GM23338 (cell line): ENCODE results near the gene VRTN. TPM values are rescaled to one million over a fixed set of nuclear protein-coding genes. Genes with fewer than 3 reads are reported as not detected.

Source experiments
- ATAC-seq: fragments of 200-7000 bp; cut with Tn5 transposase; 3 replicates; pipeline ENCODE4 v1.9.1; 2020
- DNase-seq: peaks from one replicate; pipeline ENCODE4 v3.0.0-alpha.2; 2015; ENCODE audit warnings: low spot score
- H2AFZ ChIP-seq: fragments of 200-600 bp; sonication (generic); 2 replicates; pipeline ENCODE4 v1.8.0; 2016; ENCODE audit warnings: antibody characterized with exemption, mild to moderate bottlenecking, moderate library complexity
- H3F3A ChIP-seq: fragments of 200-600 bp; sonication (generic); replicated peaks from 2 replicates; pipeline ENCODE4 v1.8.0; 2017; ENCODE audit warnings: antibody characterized with exemption, mixed run types, low read depth
- H3K27ac ChIP-seq: fragments of 200-600 bp; sonication (generic); 2 replicates; pipeline ENCODE4 v1.6.1; 2016; ENCODE audit warnings: low read depth
- H3K27me3 ChIP-seq: fragments of 200-600 bp; sonication (generic); 2 replicates; pipeline ENCODE4 v1.8.0; 2016; ENCODE audit warnings: mild to moderate bottlenecking, mixed run types, moderate library complexity; ENCODE audit not compliant: insufficient read depth
- H3K36me3 ChIP-seq: fragments of 200-600 bp; sonication (generic); 2 replicates; pipeline ENCODE4 v1.8.0; 2016; ENCODE audit warnings: mild to moderate bottlenecking; ENCODE audit not compliant: insufficient read depth
- H3K4me1 ChIP-seq: fragments of 200-600 bp; sonication (generic); 2 replicates; pipeline ENCODE4 v1.8.0; 2016; ENCODE audit warnings: mild to moderate bottlenecking, moderate library complexity; ENCODE audit not compliant: insufficient read depth
- H3K4me2 ChIP-seq: fragments of 200-600 bp; sonication (generic); 2 replicates; pipeline ENCODE4 v1.7.1; 2017; ENCODE audit warnings: mixed run types
- H3K4me3 ChIP-seq: fragments of 200-600 bp; sonication (generic); 2 replicates; pipeline ENCODE4 v1.6.1; 2016; ENCODE audit warnings: mixed run types
- H3K79me2 ChIP-seq: fragments of 200-600 bp; sonication (generic); replicated peaks from 2 replicates; pipeline ENCODE4 v1.8.0; 2017; ENCODE audit warnings: mild to moderate bottlenecking; ENCODE audit not compliant: insufficient read depth
- H3K9me2 ChIP-seq: fragments of 200-600 bp; sonication (generic); 2 replicates; pipeline ENCODE4 v1.8.0; 2017; ENCODE audit not compliant: insufficient read depth
- H4K20me1 ChIP-seq: fragments of 200-600 bp; sonication (generic); replicated peaks from 2 replicates; pipeline ENCODE4 v1.8.0; 2017; ENCODE audit warnings: mild to moderate bottlenecking; ENCODE audit not compliant: insufficient read depth
- H3K27ac Mint-ChIP-seq: 2 replicates; pipeline ENCODE4 v1.8.0; 2020; ENCODE audit warnings: inconsistent platforms, mild to moderate bottlenecking, moderate library complexity, mixed read lengths
- H3K27me3 Mint-ChIP-seq: 3 replicates; pipeline ENCODE4 v1.8.0; 2022; ENCODE audit warnings: low read depth, mild to moderate bottlenecking, moderate library complexity, mixed read lengths, inconsistent platforms; ENCODE audit not compliant: insufficient read depth, poor library complexity
- H3K36me3 Mint-ChIP-seq: 3 replicates; pipeline ENCODE4 v1.8.0; 2021; ENCODE audit warnings: low read depth, mild to moderate bottlenecking, inconsistent platforms, moderate library complexity, mixed read lengths
- H3K4me1 Mint-ChIP-seq: 3 replicates; pipeline ENCODE4 v1.8.0; 2020; ENCODE audit warnings: mild to moderate bottlenecking, inconsistent platforms, mixed read lengths
- H3K4me3 Mint-ChIP-seq: 3 replicates; pipeline ENCODE4 v1.8.0; 2021; ENCODE audit warnings: moderate library complexity, mild to moderate bottlenecking, inconsistent platforms, mixed read lengths
- H3K9me3 Mint-ChIP-seq: 3 replicates; pipeline ENCODE4 v1.8.0; 2020; ENCODE audit warnings: moderate library complexity, mild to moderate bottlenecking, inconsistent platforms, mixed read lengths
- CREB1 ChIP-seq: fragments of 250-450 bp; sonication (Bioruptor Pico); IDR thresholded peaks from 2 replicates; pipeline ENCODE4 v1.5.0; 2020; ENCODE audit warnings: low read depth, mild to moderate bottlenecking, moderate library complexity
- EZH2 ChIP-seq: fragments of 200-600 bp; sonication (generic); IDR thresholded peaks from one replicate; pipeline ENCODE4 v1.8.0; 2017; ENCODE audit warnings: antibody characterized with exemption, mild to moderate bottlenecking, low read depth; ENCODE audit not compliant: unreplicated experiment
- EZH2phosphoT487 ChIP-seq: fragments of 200-600 bp; sonication (generic); IDR thresholded peaks from one replicate; pipeline ENCODE4 v1.8.1; 2018; ENCODE audit warnings: antibody characterized with exemption; ENCODE audit not compliant: unreplicated experiment
- JUNB ChIP-seq: IDR thresholded peaks from one replicate; pipeline ENCODE4 v1.6.1; 2016; ENCODE audit warnings: antibody characterized with exemption; ENCODE audit not compliant: unreplicated experiment
- POLR2AphosphoS5 ChIP-seq: IDR thresholded peaks from 2 replicates; pipeline ENCODE4 v1.6.1; 2016; ENCODE audit warnings: antibody characterized with exemption, low read depth
- REST ChIP-seq: IDR thresholded peaks from one replicate; pipeline ENCODE4 v1.6.1; 2018; ENCODE audit warnings: antibody characterized with exemption; ENCODE audit not compliant: unreplicated experiment
- ZNF114 ChIP-seq: fragments of 250-450 bp; sonication (Bioruptor Pico); IDR thresholded peaks from 2 replicates; pipeline ENCODE4 v1.5.0; 2020; ENCODE audit warnings: mild to moderate bottlenecking, moderate library complexity
- ZNF462 ChIP-seq: fragments of 250-450 bp; sonication (Bioruptor Pico); IDR thresholded peaks from 2 replicates; pipeline ENCODE4 v1.5.0; 2020; ENCODE audit warnings: mild to moderate bottlenecking, moderate library complexity
- polyA plus RNA-seq: library from polyadenylated mRNA; unstranded; fragments of >200 nt; fragmentation: Nextera tagmentation; extraction: Ambion mirVana; gene quantifications from 2 replicates; pipeline ENCODE4 v1.2.1, GENCODE V29; 2016
- total RNA-seq: library from RNA; depleted of rRNA; stranded (reverse); fragments of >200 nt; shearing (Covaris generic); gene quantifications from 2 replicates; pipeline ENCODE4 v1.2.3, GENCODE V29; 2014

Gene VRTN
- total and polyA plus RNA-seq, 2 experiments from 2014 or later: 63.9 to 143 TPM

GRCh38 chr14:74347795-74348100 lies 523 bp upstream of the VRTN start:
- H3K4me2 ChIP-seq: peak overlapping the region; percentile 89
- Mint-ChIP-seq H3K4me1 (peaks cover 31% of the 10 kb centered on the region), H3K4me3 (peak overlapping the region; percentile 92), H3K9me3 (no peaks in the 10 kb centered on the region), H3K27ac (peak overlapping the region; percentile 92), H3K27me3 (peaks cover 16% of the 10 kb centered on the region), H3K36me3 (peaks cover 31% of the 10 kb centered on the region)
- H3F3A ChIP-seq: peaks cover 10% of the 10 kb centered on the region; the same call in 1 of the 2 replicates
- peaks cover 74% of the 10 kb centered on the region for H3K79me2 ChIP-seq
- ATAC-seq (no peak; the same call in 2 of the 3 replicates), DNase-seq (no peak)
- H3K4me3 ChIP-seq: peak overlapping the region; percentile 90
- TF ChIP-seq CREB1 (CRISPR knock-in tag) (no peak), POLR2AphosphoS5 (no peak), ZNF462 (no peak), ZNF114 (no peak), JUNB (no peak), REST (no peak), EZH2phosphoT487 (no peak), EZH2 (no peak)
- H3K4me1 ChIP-seq: peaks cover 47% of the 10 kb centered on the region
- H3K36me3 ChIP-seq: no peaks in the 10 kb centered on the region; the same call in 1 of the 2 replicates
- no peak overlapping the region; the same call in 1 of the 2 replicates for H2AFZ ChIP-seq
- H3K27me3 ChIP-seq: no peaks in the 10 kb centered on the region
- H4K20me1 ChIP-seq: peaks cover 29% of the 10 kb centered on the region
- H3K27ac ChIP-seq: peak overlapping the region; percentile 99
- H3K9me2 ChIP-seq: no peaks in the 10 kb centered on the region
